LNCAP (cell line): ENCODE data around the gene IDE.

Experiments
- CTCF ChIP-seq: fragments of 450-650 bp; IDR thresholded peaks from 2 replicates; pipeline ENCODE4 v1.5.1; 2017; ENCODE audit warnings: mild to moderate bottlenecking

The IDE gene

GRCh38 chr10:92419740-92420545 lies 153.9 kb downstream of the IDE start:
- no peak for TF ChIP-seq CTCF

- TF ChIP-seq CTCF: no peak
These were observed 155.0 kb downstream of the IDE start for GRCh38 chr10:92418891-92419290.

- TF ChIP-seq CTCF: no peak
These were observed 155.7 kb downstream of the IDE start for GRCh38 chr10:92418221-92418620.

- no peak for TF ChIP-seq CTCF
These were observed 160.4 kb downstream of the IDE start for GRCh38 chr10:92413519-92413918.

GRCh38 chr10:92413011-92413410 lies 160.9 kb downstream of the IDE start:
- no peak for TF ChIP-seq CTCF

- no peak for TF ChIP-seq CTCF
These were observed 162.5 kb downstream of the IDE start for GRCh38 chr10:92411406-92411805.

GRCh38 chr10:92410501-92410900 lies 163.4 kb downstream of the IDE start:
- TF ChIP-seq CTCF: no peak

- TF ChIP-seq CTCF: no peak
These were observed 165.9 kb downstream of the IDE start for GRCh38 chr10:92408017-92408361.
